Activated CD4-positive, alpha-beta T cell treated with anti-CD3 and anti-CD28 coated beads, Interleukin-10, Interleukin-2, amounts not matched to agents 100 ng/mL and 50 ng/mL, durations not matched to agents 16 hours and 8 hours (primary cell): ENCODE results near the gene PDE6A.

Source experiments
- DNase-seq: peaks from one replicate; pipeline ENCODE4 v3.0.0-alpha.2; 2020

The PDE6A gene

GRCh38 chr5:149833116-149833827 is 111.3 kb downstream of the PDE6A start:
- DNase-seq: no peak

- no peak for DNase-seq
Observed at GRCh38 chr5:149832636-149833035, 112.0 kb downstream of the PDE6A start.

- peak; percentile 78 for DNase-seq
Observed at GRCh38 chr5:149831492-149831891, 113.1 kb downstream of the PDE6A start.

- no peak for DNase-seq
Observed at GRCh38 chr5:149830579-149830978, 114.0 kb downstream of the PDE6A start.

GRCh38 chr5:149829954-149830353 is 114.6 kb downstream of the PDE6A start:
- no peak for DNase-seq

- peak; percentile 82 for DNase-seq
Observed at GRCh38 chr5:149828161-149829011, 116.2 kb downstream of the PDE6A start.

- no peak for DNase-seq
Observed at GRCh38 chr5:149827546-149827945, 117.0 kb downstream of the PDE6A start.

- no peak for DNase-seq
Observed at GRCh38 chr5:149827086-149827485, 117.5 kb downstream of the PDE6A start.

GRCh38 chr5:149826574-149826973 is 118.0 kb downstream of the PDE6A start:
- DNase-seq: no peak

GRCh38 chr5:149824846-149825245 is 119.7 kb downstream of the PDE6A start:
- no peak for DNase-seq

- DNase-seq: no peak
Observed at GRCh38 chr5:149824120-149824519, 120.5 kb downstream of the PDE6A start.

GRCh38 chr5:149823375-149823774 is 121.2 kb downstream of the PDE6A start:
- DNase-seq: no peak

GRCh38 chr5:149822301-149822700 is 122.3 kb downstream of the PDE6A start:
- DNase-seq: no peak

- DNase-seq: no peak
Observed at GRCh38 chr5:149820536-149821510, 123.8 kb downstream of the PDE6A start.

- no peak for DNase-seq
Observed at GRCh38 chr5:149820012-149820411, 124.6 kb downstream of the PDE6A start.

GRCh38 chr5:149818116-149818515 is 126.5 kb downstream of the PDE6A start:
- DNase-seq: no peak

GRCh38 chr5:149817539-149818060 is 127.0 kb downstream of the PDE6A start:
- DNase-seq: no peak

GRCh38 chr5:149816661-149817060 is 127.9 kb downstream of the PDE6A start:
- DNase-seq: no peak

GRCh38 chr5:149811453-149811852 is 133.1 kb downstream of the PDE6A start:
- no peak for DNase-seq

GRCh38 chr5:149810856-149811255 is 133.7 kb downstream of the PDE6A start:
- DNase-seq: no peak

- no peak for DNase-seq
Observed at GRCh38 chr5:149809931-149810691, 134.5 kb downstream of the PDE6A start.
